GM10266 (cell line): ENCODE results near the gene TIMM8B.
"Not testable (repeated sequence)": the region's sequence is repeated elsewhere in the genome, so short reads cannot be mapped to it uniquely, and the experiment has no call there.

ENCODE experiments used
- DNase-seq: peaks from one replicate; pipeline ENCODE4 v3.0.0; 2012; ENCODE audit errors: extremely low spot score
- TF ChIP-seq, protein P1 (sequence below): IDR thresholded peaks from 2 replicates; pipeline ENCODE4 v1.5.1; 2012; ENCODE audit warnings: mild to moderate bottlenecking, low read depth; ENCODE audit not compliant: control insufficient read depth, insufficient read depth; ENCODE audit errors: missing control alignments

TIMM8B gene

GRCh38 chr11:112073941-112074811, 12.4 kb downstream of the TIMM8B start, which contains the start of the genes NKAPD1 and PIH1D2:
Gene NKAPD1, plus strand, starts transcription at chr11:112074299. Its CDS starts 1,276 bp downstream, at chr11:112075575.
Gene PIH1D2, minus strand, starts transcription at chr11:112074017. Its CDS starts 843 bp downstream, at chr11:112073174.
- TF ChIP-seq, protein P1, sequence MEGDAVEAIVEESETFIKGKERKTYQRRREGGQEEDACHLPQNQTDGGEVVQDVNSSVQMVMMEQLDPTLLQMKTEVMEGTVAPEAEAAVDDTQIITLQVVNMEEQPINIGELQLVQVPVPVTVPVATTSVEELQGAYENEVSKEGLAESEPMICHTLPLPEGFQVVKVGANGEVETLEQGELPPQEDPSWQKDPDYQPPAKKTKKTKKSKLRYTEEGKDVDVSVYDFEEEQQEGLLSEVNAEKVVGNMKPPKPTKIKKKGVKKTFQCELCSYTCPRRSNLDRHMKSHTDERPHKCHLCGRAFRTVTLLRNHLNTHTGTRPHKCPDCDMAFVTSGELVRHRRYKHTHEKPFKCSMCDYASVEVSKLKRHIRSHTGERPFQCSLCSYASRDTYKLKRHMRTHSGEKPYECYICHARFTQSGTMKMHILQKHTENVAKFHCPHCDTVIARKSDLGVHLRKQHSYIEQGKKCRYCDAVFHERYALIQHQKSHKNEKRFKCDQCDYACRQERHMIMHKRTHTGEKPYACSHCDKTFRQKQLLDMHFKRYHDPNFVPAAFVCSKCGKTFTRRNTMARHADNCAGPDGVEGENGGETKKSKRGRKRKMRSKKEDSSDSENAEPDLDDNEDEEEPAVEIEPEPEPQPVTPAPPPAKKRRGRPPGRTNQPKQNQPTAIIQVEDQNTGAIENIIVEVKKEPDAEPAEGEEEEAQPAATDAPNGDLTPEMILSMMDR = no peak
- DNase-seq = peak; percentile 69

DNA sequence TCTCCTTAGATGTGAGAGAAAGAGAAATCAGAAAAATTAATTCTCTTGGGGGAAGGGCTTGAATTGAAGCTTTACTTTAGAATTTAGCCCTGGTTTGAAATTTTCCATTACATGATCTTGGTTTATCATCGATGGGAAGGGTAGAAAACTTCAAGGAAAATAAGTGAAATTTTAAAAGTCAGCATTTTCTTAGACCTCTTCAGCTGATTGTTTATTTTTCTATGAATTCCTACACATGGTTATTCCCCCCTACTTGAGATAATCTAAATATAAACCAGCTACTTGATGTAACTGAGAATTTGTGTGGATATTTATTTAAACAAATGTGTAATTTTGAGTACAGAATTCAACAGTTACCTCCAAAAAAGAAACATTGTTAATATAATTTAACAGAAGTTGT, 23.6 kb downstream of the TIMM8B start:
- DNase-seq = no peak
- TF ChIP-seq, protein P1 = no peak

GRCh38 chr11:112058103-112058502, 28.5 kb downstream of the TIMM8B start:
- no peak for DNase-seq
- TF ChIP-seq, protein P1 = no peak

DNA sequence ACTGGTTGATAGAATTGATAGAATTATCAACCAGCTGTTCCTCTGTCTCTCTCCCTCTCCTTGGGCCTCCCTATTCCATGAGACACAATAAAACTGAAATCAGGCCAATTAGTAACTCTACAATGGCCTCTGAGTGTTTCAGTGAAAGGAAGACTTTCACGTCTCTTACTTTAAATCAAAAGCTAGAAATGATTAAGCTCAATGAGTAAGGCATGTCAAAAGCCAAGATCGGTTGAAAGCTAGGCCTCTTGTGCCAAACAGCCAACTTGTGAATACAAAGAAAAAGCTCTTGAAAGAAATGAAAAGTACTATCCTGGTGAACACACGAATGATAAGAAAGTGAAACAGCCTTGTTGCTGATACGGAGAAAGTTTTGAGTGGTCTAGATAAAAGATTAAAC, 29.4 kb downstream of the TIMM8B start:
- DNase-seq = no peak
- TF ChIP-seq, protein P1 = no peak

DNA sequence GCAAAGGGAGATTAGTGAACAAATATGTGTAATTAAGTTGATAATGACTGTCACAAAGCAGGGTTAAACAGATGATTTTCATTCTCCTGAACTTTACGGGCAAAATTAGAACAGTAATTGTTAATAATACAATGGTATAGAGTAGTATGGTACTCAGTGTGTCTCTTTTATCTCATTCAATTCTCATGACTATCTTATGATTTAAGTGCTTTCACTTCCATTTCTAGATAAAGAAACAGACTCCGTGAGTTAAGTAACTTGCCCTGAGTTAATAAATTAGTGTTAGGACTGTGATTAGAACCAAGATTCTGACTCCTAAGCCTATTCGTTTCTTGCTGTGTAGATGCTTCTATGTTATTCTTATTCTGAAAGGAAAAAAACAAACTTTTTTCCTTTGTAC, 34.8 kb downstream of the TIMM8B start:
- no peak for DNase-seq
- TF ChIP-seq, protein P1 = no peak

DNA sequence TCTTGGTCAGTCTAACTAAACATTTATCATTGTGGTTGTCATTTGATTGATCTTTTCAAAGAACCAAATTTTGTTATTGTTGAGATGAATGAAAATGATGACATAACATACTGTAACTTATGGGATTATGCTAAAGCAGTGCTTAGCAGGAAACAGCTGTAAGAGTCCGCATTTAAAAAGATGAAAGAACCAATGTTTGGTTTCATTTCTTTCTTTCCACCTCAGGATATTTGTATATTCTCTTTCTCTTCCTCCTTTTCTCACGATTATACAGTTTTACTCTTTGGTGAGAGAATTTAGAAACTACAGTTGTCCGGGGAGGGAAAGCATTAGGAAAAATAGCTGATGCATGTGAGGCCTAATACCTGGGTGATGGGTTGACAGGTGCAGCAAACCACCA, 35.8 kb downstream of the TIMM8B start:
- TF ChIP-seq, protein P1 = no peak

DNA sequence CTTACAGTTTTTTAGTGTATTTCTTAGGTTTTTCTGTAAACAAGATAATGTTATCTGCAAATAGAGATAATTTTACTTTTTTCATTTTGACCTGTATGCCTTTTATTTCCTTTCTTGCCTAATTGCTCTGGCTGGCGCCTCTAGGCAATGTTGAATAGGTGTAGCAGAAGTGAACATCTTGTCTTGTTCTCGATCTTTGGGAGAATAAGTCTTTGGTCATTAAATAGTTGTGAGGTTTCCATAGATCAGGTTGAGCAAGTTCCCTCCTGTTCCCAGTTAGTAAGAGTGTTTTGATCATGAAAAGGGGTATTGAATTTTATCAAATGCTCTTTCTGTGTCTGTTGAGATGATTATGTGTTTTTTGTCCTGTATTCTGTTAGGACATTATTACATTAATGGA, 36.8 kb downstream of the TIMM8B start:
- DNase-seq = no peak
- TF ChIP-seq, protein P1 = no peak

More for the DNA sequence above, 35.8 kb downstream of the TIMM8B start:
- peak; percentile 27 for DNase-seq

DNA sequence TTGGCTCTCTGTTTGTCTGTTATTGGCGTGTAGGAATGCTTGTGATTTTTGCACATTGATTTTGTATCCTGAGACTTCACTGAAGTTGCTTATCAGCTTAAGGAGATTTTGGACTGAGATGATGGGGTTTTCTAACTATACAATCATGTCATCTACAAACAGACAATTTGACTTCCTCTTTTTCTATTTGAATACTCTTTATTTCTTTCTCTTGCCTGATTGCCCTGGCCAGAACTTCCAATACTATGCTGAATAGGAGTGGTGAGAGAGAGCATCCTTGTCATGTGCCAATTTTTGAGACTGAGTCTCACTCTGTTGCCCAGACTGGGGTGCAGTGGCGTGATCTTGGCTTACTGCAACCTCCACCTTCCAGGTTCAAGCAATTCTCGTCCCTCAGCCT, 38.3 kb downstream of the TIMM8B start:
- DNase-seq = not testable (repeated sequence)

DNA sequence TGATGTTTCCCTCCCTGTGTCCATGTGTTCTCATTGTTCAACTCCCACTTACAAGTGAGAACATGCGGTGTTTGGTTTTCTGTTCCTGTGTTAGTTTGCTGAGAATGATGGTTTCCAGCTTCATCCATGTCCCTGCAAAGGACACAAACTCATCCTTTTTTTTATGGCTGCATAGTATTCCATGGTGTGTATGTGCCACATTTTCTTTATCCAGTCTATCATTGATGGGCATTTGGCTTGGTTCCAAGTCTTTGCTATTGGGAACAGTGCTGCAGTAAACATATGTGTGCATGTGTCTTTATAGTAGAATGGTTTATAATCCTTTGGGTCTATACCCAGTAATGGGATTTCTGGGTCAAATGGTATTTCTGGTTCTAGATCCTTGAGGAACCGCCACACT, 39.9 kb downstream of the TIMM8B start:
- not testable (repeated sequence) for DNase-seq
